Iris pigment epithelial cell (primary cell): ENCODE measurements around the gene ZNF396.

ENCODE experiments used
- DNase-seq: peaks from one replicate; pipeline ENCODE4 v3.0.0-alpha.2; 2011; ENCODE audit warnings: low read depth

ZNF396 gene

DNA sequence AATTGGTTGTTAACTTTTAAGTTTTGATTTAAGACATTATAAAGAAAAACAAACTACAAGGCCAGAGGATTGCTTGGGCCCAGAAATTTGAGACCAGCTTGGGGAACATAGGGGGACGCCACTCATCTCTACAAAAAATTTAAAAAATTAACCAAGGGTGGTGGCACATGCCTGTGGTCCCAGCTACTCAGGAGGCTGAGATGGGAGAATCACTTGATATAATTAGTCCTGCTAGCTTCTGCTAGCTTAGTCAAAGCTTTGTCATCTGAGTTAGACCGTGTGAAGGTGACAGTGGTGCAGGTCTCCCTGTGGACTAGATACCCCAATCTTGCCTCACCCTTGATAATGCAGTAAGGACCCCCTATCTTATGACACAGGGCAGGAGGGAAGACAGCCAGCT is 6.0 kb upstream of the ZNF396 start:
- no peak for DNase-seq

- no peak for DNase-seq
Measured at GRCh38 chr18:35379421-35379820, 2.3 kb upstream of the ZNF396 start.

DNA sequence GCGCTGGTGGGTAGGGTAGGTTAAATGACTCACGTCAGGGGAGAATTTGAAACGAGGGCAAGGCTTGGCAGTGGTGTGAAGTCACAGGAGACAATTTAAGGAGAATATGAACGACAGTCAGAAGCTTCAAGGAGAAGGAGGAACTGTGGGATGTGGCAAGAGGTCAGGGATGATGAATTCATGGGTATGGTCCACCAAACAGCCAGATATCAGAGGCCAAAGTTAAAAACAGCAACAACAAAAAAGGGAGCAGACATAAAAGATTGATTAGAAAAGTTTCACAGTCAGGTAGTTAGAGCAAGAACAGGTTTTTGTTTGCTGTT is 1.4 kb upstream of the ZNF396 start:
- no peak for DNase-seq

GRCh38 chr18:35377875-35378573 is 887 bp upstream of the ZNF396 start:
- DNase-seq, result peak; percentile 45

DNA sequence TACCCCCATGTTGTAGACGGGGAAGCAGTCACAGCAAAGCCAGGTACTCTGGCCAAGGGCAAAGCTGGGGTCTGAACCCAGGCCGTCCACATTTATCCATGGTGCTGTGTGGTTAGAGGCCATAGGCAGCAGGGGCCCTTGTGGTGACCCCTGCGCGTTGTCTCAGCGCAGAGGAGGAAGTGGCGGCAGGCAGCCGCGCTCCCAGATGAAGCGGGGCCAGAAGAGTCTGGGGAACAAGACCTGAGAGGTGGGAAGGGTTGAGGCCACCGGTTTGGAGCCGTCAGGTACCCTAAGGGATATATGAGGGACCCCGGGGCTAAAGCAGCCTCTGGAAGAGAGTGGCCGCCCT is 770 bp downstream of the ZNF396 start:
- DNase-seq, result no peak

DNA sequence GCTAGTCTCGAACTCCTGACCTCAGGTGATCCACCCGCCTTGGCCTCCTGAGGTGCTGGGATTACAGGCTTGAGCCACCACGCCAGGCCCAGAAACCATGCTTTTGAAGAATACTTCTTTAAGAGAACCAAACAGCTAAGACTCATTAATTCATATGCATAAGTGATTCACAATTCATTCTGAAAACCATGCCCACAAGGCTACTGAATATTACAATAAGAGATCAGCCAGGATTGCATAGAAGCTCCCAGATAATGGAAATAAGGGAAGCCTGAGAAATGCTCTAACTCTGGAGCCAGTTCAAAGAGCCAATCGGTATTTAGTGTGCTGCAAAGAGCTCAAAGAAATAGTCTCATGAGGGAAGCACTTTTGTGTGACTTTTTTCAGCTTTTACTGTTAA is 2.4 kb downstream of the ZNF396 start:
- no peak for DNase-seq

DNA sequence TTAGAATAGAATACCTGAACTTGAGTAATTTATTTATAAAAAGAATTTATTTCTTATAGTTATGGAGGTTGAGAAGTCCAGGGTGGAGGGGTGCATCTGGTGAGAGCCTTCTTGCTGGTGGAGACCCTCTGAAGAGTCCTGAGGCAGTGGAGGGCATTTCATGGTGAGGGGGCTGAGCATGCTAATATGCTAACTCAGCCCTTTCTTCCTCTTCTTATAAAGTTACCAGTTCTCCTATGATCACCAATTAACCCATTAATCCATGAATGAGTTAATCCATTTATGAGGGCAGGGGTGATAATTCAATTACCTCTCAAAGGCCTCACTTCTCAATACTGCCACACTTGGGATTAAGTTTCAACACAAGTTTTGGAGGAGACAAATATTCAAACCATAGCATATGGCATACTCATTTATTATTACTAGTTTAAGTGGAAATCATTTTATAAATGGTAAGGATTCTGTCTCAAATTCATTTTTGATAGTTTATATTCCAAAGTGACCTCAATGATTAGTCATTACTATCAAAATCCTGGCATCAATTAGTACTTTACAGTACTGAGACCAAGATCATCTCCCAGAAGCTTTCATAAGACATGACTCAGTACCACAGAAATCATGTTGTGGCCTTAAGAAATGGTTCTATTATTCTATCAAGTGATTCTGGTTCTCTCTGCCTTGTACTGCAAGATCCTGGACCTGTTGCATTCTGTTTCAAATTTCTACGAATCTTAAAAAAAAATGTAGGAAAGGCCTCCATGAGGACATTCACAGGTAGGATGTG is 5.5 kb downstream of the ZNF396 start:
- DNase-seq, result peak; percentile 76

- DNase-seq, result no peak
Measured at GRCh38 chr18:35369126-35369525, 8.0 kb downstream of the ZNF396 start.

- DNase-seq, result no peak
Measured at GRCh38 chr18:35368595-35368994, 8.5 kb downstream of the ZNF396 start.

DNA sequence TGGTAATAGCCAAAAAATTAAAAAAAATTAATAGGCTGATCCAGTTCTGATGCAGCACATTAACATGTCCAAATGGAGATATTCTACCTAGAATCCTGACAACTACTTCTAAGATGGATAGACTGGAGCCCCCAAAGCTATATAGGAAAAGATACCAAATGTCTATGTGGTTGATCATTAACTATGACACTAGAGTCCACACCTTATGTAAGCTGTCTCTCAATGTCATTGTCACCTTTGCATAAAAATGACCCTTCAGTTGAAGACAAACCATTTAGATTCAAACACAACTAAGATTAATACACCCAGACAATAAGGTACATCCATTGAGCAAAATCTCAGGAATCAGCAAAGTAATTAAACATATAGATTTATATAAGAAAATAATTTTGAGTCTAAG is 14.6 kb downstream of the ZNF396 start:
- DNase-seq, result no peak

GRCh38 chr18:35361570-35362321 is 15.4 kb downstream of the ZNF396 start:
- no peak for DNase-seq

DNA sequence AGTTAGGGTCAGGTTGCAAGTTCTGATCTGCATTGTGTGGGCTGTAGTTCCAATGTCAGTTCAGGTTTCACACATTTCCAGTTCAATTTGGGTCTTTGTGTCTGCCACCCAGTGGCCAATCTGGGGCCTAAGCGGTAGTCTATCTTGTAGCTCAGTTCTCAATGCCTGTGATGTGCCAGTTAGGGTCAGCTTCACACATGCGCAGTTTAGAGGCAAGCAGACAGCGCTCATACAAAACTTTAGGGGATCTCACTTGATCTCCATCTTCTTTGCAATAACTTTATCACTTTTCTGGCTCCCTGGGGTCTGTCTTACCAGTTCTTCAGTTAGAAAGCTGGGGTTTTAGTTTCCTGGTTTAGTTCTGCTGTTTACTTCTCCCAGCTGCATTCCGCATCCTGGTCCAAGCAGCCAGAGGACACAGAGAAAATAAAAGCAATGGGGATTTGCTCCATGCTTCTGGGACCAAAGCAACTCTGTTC is 22.0 kb downstream of the ZNF396 start:
- DNase-seq, result peak; percentile 85

DNA sequence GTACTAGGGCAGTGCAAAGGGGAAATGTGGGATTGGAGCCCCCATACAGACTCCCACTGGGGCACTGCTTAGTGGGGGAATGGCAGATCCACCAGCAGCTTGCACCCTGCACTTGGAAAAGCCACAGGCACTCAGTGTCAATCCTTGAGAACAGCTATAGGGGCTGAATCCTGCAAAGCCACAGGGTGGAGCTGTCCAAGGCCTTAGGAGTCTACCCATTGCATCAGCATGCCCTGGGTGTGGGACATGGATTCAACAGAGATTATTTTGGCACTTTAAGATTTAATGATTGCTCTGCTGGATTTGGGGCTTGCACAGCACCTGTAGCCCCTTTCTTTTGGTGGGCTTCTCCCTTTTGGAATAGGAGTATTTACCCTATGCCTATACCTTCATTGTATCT is 24.4 kb downstream of the ZNF396 start:
- no peak for DNase-seq

GRCh38 chr18:35352283-35352682 is 24.9 kb downstream of the ZNF396 start:
- DNase-seq, result no peak

GRCh38 chr18:35348001-35348400 is 29.1 kb downstream of the ZNF396 start:
- no peak for DNase-seq

- DNase-seq, result no peak
Measured at GRCh38 chr18:35345950-35346349, 31.2 kb downstream of the ZNF396 start.

DNA sequence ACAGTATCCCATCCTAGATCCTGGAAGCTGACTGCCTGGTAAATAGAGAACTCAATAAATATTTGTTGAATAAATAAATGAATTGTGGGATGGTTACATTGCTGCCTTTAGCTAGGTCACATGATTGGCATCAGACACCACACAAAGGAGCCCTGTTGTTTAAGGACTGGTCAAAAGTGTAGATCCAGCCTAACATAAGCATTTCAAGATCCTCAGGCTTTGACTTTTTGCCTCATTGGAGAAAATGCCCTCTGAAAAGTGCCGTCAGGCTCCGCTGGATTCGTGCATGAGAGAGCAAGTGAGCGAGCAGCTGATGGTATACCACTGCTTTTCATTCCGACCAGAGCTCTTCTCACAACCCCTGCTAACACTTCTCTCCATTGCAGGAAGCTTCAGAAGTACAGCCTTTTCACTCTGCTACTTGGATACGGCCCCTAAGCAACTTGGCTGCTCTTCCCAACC is 31.6 kb downstream of the ZNF396 start:
- DNase-seq, result peak; percentile 21

DNA sequence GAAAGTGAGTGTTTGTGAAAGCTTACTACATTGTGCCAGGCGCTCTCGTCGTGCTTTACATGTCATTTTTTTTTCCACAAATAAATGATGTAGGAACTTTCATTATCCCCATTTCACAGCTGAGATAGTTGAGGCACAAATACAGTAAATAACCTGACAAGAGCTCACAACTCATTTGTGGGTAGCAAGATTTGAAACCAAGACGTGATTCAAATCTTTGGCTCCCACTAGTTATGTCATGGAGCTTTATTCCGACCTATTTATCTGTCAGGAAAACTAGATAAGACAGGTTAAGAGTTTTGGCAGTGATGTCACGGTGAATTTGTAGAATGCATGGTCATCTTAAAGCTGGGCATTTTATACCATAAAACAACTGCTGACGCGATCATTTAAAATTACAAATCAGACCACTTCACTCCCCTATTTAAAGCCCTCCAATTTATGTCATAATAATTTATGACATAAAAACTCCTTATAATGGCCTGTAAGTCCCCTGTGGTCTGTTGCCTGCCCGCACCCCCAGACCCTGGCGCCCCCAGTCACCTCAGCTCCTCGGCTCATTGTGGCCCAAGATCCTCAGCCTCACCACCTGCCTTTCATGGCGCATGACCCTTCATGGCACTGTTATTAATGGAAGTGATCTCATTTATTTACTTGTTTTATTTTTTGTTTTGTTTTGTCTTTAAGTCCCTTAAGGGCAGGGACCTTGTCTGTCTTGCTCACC is 32.2 kb downstream of the ZNF396 start:
- peak; percentile 49 for DNase-seq

DNA sequence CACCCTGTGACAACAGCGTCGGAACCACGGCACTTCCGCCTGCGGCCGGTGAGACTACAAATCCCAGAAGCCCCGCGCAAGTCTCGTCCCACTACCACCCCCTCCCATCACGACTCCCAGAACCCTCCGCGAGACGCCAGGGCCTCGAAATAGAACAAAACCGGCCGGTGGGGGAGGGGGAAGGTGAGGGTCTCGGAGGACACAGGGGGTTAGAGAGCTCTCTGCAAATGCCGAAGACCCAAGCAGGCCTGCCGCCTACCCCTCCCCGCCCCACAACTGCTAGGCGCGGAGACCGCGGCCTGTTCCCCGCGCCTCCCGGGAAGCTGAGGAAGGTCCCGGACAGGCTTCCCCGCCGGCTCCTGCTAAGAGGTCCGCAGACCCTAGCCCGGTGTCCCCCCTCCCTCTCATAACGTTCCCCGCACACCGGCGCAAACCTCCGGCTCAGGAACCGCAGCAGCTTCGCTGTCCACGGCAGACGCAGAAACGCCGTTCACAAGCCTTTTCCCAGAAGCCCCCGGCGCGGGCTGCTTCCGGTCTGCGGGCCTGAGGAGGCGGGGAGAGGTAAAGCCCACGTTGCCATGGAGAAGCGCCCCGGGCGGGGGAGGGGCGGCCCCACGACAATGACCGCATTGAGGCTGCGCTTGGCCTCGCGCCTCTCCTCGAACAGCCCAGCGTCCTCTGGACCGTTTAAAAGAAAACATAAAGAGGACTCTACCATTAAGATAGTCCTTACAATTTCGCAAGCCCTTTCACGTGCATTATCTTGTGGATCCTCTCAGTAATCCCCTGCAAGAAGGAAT is 33.0 kb downstream of the ZNF396 start, which contains the start of gene ZNF24:
Gene ZNF24 (minus strand): TSS at position 485 of the 800 bp plus-strand sequence. CDS start 3,770 bp downstream, outside the sequence.
- peak; percentile 94 for DNase-seq

DNA sequence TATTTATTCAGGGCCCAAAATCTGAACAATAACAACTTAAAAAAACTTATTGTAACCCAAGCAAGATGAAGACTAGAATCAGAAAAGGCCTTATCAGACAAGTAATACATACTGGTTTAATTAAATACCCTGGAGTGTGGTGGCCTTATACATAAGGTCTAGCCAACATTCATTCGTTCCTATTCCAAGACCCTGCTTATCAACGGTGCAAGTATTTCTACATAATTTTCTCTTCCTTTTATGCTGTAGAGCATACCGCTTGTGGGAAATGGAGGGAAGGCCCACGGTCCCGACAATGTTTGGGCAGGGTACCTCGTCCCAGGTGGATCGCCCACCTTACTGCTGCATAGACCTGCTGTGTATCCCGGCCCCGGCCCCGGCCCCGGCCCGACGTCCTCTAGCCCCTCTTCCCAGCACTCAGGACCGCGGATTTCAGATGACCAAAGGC is 33.6 kb downstream of the ZNF396 start:
- DNase-seq, result peak; percentile 9

DNA sequence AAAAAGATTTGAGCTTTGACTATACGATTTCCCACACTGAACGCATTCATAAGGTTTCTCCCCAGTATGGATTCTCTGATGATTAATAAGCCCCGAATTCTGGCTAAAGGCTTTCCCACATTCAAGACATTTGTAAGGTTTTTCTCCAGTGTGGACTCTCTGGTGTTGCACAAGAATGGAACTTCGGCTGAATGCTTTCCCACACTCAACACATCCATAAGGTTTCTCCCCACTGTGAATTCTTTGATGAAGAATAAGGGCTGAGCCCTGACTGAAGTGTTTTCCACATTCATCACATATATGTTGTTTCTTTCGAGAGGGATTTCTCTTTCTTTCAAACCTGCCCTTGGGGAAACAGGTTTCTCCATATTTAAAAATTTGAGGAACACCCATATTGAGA is 39.9 kb downstream of the ZNF396 start:
- DNase-seq, result no peak
